Measurements from ENCODE around the gene DOCK2.
"Not testable (repeated sequence)": the region's sequence is repeated elsewhere in the genome, so short reads cannot be mapped to it uniquely, and the experiment has no call there.

The DOCK2 gene

DNA sequence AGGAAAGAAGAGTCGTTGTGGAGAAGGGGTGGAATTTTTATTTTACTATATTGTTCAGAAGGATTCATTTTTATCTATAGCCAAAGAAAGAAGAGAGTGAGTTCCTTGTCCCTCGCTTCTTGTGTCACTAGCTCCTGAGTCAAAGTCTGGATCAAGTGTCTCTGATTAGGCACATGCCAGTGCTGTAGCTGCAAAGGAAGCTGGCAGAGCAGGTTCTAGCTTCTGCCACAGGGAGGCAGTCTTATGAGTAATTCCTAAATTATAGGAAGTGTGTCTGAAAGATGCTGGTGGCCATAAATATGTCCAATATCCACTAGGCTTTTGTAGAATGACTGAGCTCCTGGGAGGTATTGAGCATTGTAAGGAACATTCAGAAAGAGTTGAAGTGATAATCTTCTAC lies 84.7 kb downstream of the DOCK2 start:
- DNase-seq, result no peak

DNA sequence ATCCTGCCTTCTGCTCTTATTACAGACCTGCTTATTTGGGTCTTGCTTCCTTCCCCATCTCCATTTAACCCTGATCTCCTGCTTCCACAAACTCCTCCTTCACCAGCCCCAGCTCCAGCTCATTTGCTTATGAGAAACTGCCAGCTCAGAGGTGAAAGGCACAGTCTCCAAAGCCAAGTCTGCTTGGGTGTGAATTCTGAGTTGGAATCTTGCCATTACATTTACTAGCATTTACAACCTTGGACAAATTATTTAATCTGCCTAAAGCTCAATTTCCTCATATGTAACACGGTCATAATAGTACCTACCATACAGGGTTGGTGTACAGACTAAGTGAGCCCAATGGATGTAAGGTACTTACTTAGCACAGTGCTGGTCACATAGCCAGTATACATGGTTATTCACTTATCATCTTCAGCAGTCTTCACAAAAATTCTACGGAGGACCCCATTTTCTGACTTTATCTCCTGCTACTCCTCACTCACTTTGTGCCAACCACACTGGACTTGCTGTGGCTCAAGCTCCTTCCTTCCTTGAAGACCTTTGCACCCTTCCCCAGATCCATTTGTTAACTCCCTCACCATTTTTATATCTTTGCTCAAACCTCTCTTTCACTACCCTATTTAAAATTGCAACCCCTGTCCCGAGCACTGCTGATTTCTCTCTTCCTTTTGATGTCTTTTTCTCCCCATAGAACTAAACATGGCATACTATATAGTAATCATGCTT lies 86.2 kb downstream of the DOCK2 start:
- DNase-seq, result no peak

GRCh38 chr5:169724303-169725087 lies 87.4 kb downstream of the DOCK2 start:
- DNase-seq, result no peak

- DNase-seq, result not testable (repeated sequence)
Observed at GRCh38 chr5:169725665-169726064, 88.6 kb downstream of the DOCK2 start.

GRCh38 chr5:169728418-169728817 lies 91.3 kb downstream of the DOCK2 start:
- DNase-seq, result no peak

GRCh38 chr5:169731221-169731620 lies 94.1 kb downstream of the DOCK2 start:
- DNase-seq, result no peak

GRCh38 chr5:169732841-169733240 lies 95.8 kb downstream of the DOCK2 start:
- DNase-seq, result no peak

- DNase-seq, result no peak
Observed at GRCh38 chr5:169735913-169736312, 98.8 kb downstream of the DOCK2 start.

GRCh38 chr5:169736653-169737052 lies 99.6 kb downstream of the DOCK2 start:
- DNase-seq, result no peak

DNA sequence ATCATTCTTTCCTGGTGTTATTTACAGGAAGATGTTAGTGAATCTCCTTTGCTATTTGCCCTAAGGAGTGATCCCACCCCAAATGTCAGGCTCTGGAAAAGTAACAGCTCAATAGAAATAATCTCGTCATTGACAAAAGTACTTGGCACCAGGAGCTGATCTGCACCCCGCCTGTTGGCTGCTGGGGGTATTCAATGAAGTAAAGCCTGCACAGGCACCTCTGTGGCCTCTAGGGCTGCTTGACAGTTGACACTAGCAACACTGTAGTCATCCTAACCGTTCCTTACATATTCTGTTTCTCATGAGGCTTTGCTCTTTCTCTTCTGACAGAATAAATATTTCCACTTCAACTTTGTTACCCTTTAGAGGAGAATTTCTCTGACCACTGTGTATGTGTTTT lies 103.4 kb downstream of the DOCK2 start:
- DNase-seq, result no peak

GRCh38 chr5:169742771-169743296 lies 105.8 kb downstream of the DOCK2 start:
- DNase-seq, result peak; percentile 39

GRCh38 chr5:169744336-169744735 lies 107.3 kb downstream of the DOCK2 start:
- DNase-seq, result no peak

- DNase-seq, result no peak
Observed at GRCh38 chr5:169745441-169746146, 108.5 kb downstream of the DOCK2 start.

DNA sequence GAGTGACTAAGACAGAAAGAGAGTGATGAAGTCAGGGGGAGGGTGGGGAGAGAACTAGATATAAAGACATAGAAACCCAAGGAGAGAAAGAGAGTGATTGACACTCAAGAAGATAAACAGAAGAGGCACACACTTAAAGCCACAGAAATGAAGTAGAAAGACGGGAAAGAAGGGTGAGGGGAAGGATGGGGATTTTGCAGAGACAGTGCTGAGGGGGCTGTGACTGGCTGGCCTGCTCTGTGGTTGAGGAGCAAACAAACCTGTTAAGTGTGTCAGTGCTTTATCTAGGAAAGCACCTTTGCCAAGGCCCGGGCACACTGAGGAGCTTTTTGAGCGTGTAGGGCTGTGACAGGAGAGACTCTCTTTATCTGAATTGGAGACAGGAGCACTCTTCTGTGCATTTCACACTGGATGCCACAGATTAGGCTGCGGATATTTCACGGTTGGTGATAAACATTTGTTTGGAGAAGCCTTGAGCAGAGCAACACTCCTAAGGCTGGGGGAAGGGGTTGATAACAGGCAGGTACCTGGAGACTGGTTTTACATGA lies 109.1 kb downstream of the DOCK2 start:
- DNase-seq, result no peak

- DNase-seq, result no peak
Observed at GRCh38 chr5:169748174-169748573, 111.1 kb downstream of the DOCK2 start.

DNA sequence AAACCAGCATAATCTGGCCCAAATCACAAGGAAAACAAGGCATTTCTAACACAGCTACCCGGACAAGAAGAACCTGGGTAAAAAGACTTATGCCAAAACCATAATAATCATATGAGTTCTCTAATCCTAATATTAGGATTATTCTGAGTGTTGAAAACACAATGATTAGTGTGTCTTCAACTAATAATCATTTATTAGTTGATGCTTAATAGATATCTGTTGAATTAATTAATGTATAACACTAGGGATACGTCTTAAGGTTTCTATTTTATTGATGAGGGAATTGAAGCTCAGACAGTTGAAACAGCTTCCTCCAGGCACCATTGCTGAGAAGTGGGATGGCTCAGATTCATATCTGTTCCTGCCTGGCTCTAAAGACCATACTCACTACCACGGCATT lies 112.2 kb downstream of the DOCK2 start:
- no peak for DNase-seq

DNA sequence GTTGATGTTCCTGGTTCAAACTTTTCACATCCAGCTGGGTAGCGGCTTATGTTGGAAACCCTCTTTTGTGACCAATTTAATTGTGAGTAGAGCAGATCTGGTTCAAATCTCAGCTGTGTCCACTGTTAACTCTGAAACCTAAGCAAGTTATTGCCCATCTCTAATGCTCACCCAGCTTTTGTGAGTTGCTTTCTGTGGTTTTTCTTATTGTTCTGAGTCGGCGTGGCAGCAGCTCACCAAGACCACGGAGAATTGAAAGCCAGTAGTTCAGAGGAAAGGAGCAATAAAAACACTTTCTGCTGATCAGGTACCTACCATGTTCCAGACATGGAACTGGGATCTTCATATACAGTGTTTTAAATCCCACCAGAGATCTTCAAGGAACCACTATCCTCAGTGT lies 114.4 kb downstream of the DOCK2 start:
- DNase-seq, result no peak

GRCh38 chr5:169752566-169752965 lies 115.5 kb downstream of the DOCK2 start:
- DNase-seq, result not testable (repeated sequence)

GRCh38 chr5:169753795-169754194 lies 116.7 kb downstream of the DOCK2 start:
- no peak for DNase-seq

DNA sequence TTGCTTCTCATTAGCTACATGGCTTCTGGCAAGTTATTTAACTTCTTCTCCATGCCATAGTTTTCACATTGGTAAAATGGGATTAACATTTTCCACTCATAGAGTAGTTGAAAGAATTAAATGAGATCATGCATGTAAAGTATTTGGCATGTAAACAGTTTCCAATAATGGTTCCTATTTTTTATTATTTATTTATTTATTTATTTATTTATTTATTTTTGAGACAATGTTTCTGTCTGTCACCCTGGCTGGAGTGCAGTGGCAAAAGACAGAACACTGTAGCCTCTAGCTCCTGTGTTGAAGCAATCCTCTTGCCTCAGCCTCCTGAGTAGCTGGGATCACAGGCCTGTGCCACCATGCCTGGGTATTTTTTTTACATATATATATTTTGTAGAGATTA lies 117.7 kb downstream of the DOCK2 start:
- DNase-seq, result no peak

GRCh38 chr5:169756071-169756765 lies 119.1 kb downstream of the DOCK2 start:
- no peak for DNase-seq

- no peak for DNase-seq
Observed at GRCh38 chr5:169757016-169757415, 119.9 kb downstream of the DOCK2 start.

GRCh38 chr5:169758886-169759285 lies 121.8 kb downstream of the DOCK2 start:
- DNase-seq, result no peak

All from femur (tissue), 1 donor.